ENCODE results near the gene GOLGA8F. TPM values are rescaled to one million over a fixed set of nuclear protein-coding genes. Genes with fewer than 3 reads are reported as not detected.
"Not testable (repeated sequence)": the region's sequence is repeated elsewhere in the genome, so short reads cannot be mapped to it uniquely, and the experiment has no call there.

GOLGA8F gene
- total RNA-seq (not detected in 2 replicates), polyA plus RNA-seq (0.12 TPM in 1 of 2 replicates, not detected in the other)

DNA sequence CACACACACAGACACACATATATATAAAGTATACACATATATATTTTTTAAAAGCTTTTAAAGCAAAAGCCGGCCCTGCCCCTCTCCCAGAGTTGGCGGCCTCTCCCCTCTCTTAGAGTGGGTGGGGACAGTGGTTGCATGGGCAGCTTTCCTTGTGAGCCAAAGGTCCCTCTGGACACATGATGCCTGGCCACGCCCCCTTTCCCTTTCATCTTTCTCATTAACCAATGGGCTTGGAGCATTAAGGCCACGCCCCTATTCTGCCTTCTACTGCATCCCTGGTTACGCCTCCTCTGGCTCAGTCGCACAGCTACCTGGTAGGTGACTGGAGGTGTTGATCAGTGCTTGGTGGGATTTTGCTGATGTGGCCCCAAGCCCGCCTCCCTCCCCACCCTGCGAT is at the start of gene GOLGA8F:
GOLGA8F (plus strand) TSS at position 301 of the 400 bp plus-strand sequence; CDS start at position 399, 98 bp downstream.
- not testable (repeated sequence) for H3K9me3 ChIP-seq (ENCODE audit: low read depth); H3K4me1 ChIP-seq (ENCODE audit: low read depth); DNase-seq (ENCODE audit: low read depth in 1 of 2, low spot score in 1 of 2); H3K36me3 ChIP-seq; H3K27ac ChIP-seq; H3K4me3 ChIP-seq; H3K27me3 ChIP-seq

DNA sequence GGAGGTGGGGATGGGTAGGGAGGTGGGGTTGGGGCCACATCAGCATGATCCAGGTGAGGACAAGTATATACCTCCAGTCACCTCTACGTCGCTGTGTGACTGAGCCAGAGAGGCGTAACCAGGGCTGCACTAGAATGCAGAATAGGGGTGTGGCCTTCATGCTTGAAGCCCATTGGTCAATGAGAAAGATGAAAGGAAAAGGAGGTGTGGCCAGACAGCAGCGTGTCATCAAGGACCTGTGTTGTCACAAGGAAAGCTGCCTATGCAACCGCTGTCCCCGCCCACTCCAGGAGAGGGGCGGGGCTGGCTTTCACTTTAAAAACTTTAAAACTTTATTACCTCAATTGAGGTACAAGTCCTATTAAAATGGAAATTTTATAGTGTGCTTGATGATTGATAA is 20.5 kb upstream of the GOLGA8F start, which contains the start of gene GOLGA6L24:
GOLGA6L24 (minus strand) TSS at position 101 of the 400 bp plus-strand sequence; CDS start at position 40, 61 bp downstream.
- not testable (repeated sequence) for H3K4me3 ChIP-seq; H3K9me3 ChIP-seq (ENCODE audit: low read depth); H3K36me3 ChIP-seq

GRCh38 chr15:28365502-28365901 is 13.0 kb upstream of the GOLGA8F start:
- H3K27ac ChIP-seq; H3K27me3 ChIP-seq; H3K36me3 ChIP-seq; H3K4me1 ChIP-seq (ENCODE audit: low read depth); H3K4me3 ChIP-seq; DNase-seq (ENCODE audit: low read depth in 1 of 2, low spot score in 1 of 2); H3K9me3 ChIP-seq (ENCODE audit: low read depth): not testable (repeated sequence)

More for the DNA sequence above, 20.5 kb upstream of the GOLGA8F start, which contains the start of gene GOLGA6L24:
- H3K27ac ChIP-seq; H3K4me1 ChIP-seq (ENCODE audit: low read depth); DNase-seq (ENCODE audit: low read depth in 1 of 2, low spot score in 1 of 2); H3K27me3 ChIP-seq: not testable (repeated sequence)

- not testable (repeated sequence) for H3K27ac ChIP-seq; H3K9me3 ChIP-seq (ENCODE audit: low read depth); H3K27me3 ChIP-seq; DNase-seq (ENCODE audit: low read depth in 1 of 2, low spot score in 1 of 2); H3K4me3 ChIP-seq; H3K36me3 ChIP-seq; H3K4me1 ChIP-seq (ENCODE audit: low read depth)
Measured at GRCh38 chr15:28380053-28380452, 1.6 kb downstream of the GOLGA8F start.

GRCh38 chr15:28396022-28396421 is 17.6 kb downstream of the GOLGA8F start:
- not testable (repeated sequence) for H3K9me3 ChIP-seq (ENCODE audit: low read depth); H3K4me1 ChIP-seq (ENCODE audit: low read depth); DNase-seq (ENCODE audit: low read depth in 1 of 2, low spot score in 1 of 2); H3K27ac ChIP-seq; H3K27me3 ChIP-seq; H3K4me3 ChIP-seq; H3K36me3 ChIP-seq

DNA sequence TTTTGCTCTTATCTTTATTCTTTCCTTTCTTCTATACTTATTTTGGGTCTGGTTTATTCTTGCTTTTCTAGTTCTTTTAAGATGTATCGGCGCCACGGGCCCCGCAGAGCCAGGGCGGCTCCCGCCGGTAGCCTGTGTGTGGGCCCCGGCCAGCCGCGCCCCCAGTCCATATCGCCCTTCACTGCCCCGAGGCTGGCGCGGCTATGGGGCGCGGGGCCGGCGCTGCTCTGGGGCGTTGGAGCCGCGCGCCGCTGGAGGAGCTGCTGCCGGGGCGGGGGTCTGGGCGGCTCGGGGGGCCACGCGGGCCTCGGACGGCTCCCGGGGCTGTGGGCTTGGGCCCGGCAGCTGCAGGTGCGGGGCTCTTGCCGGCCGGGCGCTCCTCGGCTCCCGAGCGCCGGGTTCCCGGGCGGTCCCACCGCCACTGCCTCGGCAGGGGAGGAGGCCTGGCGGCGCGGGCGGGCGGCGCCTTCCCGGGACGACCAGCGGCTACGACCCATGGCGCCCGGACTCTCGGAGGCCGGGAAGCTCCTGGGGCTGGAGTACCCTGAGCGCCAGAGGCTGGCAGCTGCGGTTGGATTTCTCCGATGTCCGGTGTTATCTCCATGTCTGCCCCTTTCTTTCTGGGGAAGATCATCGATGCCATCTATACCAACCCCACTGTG is 24.4 kb downstream of the GOLGA8F start:
- not testable (repeated sequence) for H3K4me1 ChIP-seq (ENCODE audit: low read depth); H3K36me3 ChIP-seq; H3K27me3 ChIP-seq; H3K9me3 ChIP-seq (ENCODE audit: low read depth); DNase-seq (ENCODE audit: low read depth in 1 of 2, low spot score in 1 of 2); H3K27ac ChIP-seq; H3K4me3 ChIP-seq

DNA sequence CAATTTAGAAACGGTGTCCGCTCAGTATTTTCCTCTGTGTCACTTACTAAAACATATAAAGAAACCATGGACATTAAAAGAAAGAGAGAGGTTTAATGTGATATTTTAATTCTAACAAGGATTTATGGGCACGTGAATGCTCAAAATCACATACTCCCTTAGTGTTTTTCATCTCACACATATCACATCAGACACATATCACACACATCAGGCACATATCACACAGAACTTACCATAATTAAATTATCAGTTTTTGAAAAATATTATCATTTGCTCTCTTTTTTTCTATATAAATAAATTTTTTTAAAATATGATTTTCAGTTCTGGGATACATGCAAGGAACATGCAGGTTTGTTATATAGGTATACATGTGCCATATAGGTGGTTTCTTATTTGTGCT is 42.0 kb downstream of the GOLGA8F start:
- peak; percentile 0 for DNase-seq (ENCODE audit: low read depth in 1 of 2, low spot score in 1 of 2)
- H3K36me3 ChIP-seq; H3K27ac ChIP-seq; H3K9me3 ChIP-seq (ENCODE audit: low read depth); H3K27me3 ChIP-seq; H3K4me1 ChIP-seq (ENCODE audit: low read depth); H3K4me3 ChIP-seq: not testable (repeated sequence)

DNA sequence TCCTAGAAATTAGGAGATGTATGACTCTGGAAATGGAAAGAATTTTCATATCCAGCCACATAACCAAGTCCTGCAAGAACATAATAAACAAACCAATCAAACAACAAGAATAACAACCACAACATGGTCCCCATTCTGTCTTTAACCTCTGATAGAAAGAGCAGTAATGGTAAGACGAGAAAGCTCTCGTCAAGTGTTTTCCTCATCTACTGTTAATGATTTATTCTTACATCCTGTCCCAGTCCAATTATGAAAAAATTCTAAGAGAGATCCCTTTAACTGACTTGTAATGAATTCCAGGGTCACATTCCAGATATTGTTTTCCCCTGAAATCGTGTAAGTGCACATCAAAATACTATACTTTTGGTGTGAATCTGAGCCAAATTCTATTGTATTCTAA is 57.1 kb downstream of the GOLGA8F start:
- H3K4me3 ChIP-seq; H3K27me3 ChIP-seq; H3K36me3 ChIP-seq; DNase-seq (ENCODE audit: low read depth in 1 of 2, low spot score in 1 of 2); H3K4me1 ChIP-seq (ENCODE audit: low read depth); H3K9me3 ChIP-seq (ENCODE audit: low read depth); H3K27ac ChIP-seq: not testable (repeated sequence)

Other genes starting within 250 kb of the GOLGA8F start
- gene HERC2, start 56.5 kb upstream of the GOLGA8F start, total RNA-seq: 53.0 and 64.4 TPM in 2 replicates
- 37.7 and 39.7 TPM in 2 replicates for gene HERC2, start 56.5 kb upstream of the GOLGA8F start, polyA plus RNA-seq
- gene GOLGA6L24, start 20.6 kb upstream of the GOLGA8F start, total RNA-seq: not detected in 2 replicates
- not detected in 2 replicates for gene GOLGA6L24, start 20.6 kb upstream of the GOLGA8F start, polyA plus RNA-seq
- gene GOLGA8G, start 154.3 kb downstream of the GOLGA8F start, total RNA-seq: 0.15 TPM in 1 of 2 replicates, not detected in the other
- 0.12 TPM in 1 of 2 replicates, not detected in the other for gene GOLGA8G, start 154.3 kb downstream of the GOLGA8F start, polyA plus RNA-seq
- gene GOLGA6L25, start 174.9 kb downstream of the GOLGA8F start, total RNA-seq: not detected in 2 replicates
- not detected in 2 replicates for gene GOLGA6L25, start 174.9 kb downstream of the GOLGA8F start, polyA plus RNA-seq